K562 (cell line): ENCODE results near the gene MRPL4. TPM values are rescaled to one million over a fixed set of nuclear protein-coding genes. Genes with fewer than 3 reads are reported as not detected.

Experiments
- E4F1 ChIP-seq: fragments of 250-450 bp; sonication (Bioruptor Pico); IDR thresholded peaks from 2 replicates; pipeline ENCODE4 v1.5.0; 2021; ENCODE audit warnings: mild to moderate bottlenecking, borderline replicate concordance
- HNRNPH1 ChIP-seq: fragments of 200-400 bp; formaldehyde crosslinking; optimal IDR thresholded peaks from 2 replicates; pipeline ENCODE3; 2017; ENCODE audit warnings: low read depth, mild to moderate bottlenecking, low read length, moderate library complexity
- KDM5B ChIP-seq: fragments of 200-600 bp; sonication (generic); IDR thresholded peaks from 2 replicates; pipeline ENCODE4 v1.6.1; 2012; ENCODE audit warnings: low read depth, mild to moderate bottlenecking, moderate library complexity, low read length, control low read depth, inconsistent platforms; ENCODE audit not compliant: insufficient replicate concordance
- MBD2 ChIP-seq: sonication (generic); IDR thresholded peaks from 2 replicates; pipeline ENCODE4 v1.6.1; 2016; ENCODE audit warnings: low read depth, borderline replicate concordance
- MCM3 ChIP-seq: fragments of 450-650 bp; IDR thresholded peaks from 2 replicates; pipeline ENCODE4 v1.6.1; 2016
- SMARCE1 ChIP-seq: fragments of 450-650 bp; IDR thresholded peaks from 2 replicates; pipeline ENCODE4 v1.7.1; 2016; ENCODE audit warnings: mild to moderate bottlenecking
- SMC3 ChIP-seq: conservative IDR thresholded peaks from 2 replicates; pipeline ENCODE4 v1.6.1; 2011; ENCODE audit warnings: low read depth, low read length, improper control_type of control experiment; ENCODE audit not compliant: insufficient read depth
- TEAD2 ChIP-seq: fragments of 450-650 bp; IDR thresholded peaks from 2 replicates; pipeline ENCODE4 v1.6.1; 2016; ENCODE audit warnings: missing genetic modification characterization, control low read depth, missing compliant biosample characterization
- TRIM24 ChIP-seq, 2 experiments: fragments of 450-650 bp; IDR thresholded peaks; 2 replicates each; pipeline ENCODE4 v1.6.1; 2016
- U2AF1 ChIP-seq: fragments of 200-400 bp; formaldehyde crosslinking; optimal IDR thresholded peaks from 2 replicates; pipeline ENCODE3; 2017; ENCODE audit warnings: mild to moderate bottlenecking, low read depth, low read length, moderate library complexity
- ZNF146 ChIP-seq: IDR thresholded peaks from one replicate; pipeline ENCODE4 v1.6.1; 2018; ENCODE audit warnings: missing compliant biosample characterization; ENCODE audit not compliant: unreplicated experiment
- ZNF282 ChIP-seq: sonication (generic); formaldehyde crosslinking; IDR thresholded peaks from 2 replicates; pipeline ENCODE4 v1.8.1; 2023; ENCODE audit warnings: missing genetic modification reagents
- ZNF3 ChIP-seq: fragments of 250-450 bp; sonication (Bioruptor Pico); IDR thresholded peaks from 2 replicates; pipeline ENCODE4 v1.5.0; 2021; ENCODE audit warnings: mild to moderate bottlenecking, moderate library complexity
- ZNF444 ChIP-seq: fragments of 250-450 bp; sonication (Bioruptor Pico); IDR thresholded peaks from 2 replicates; pipeline ENCODE4 v1.4.0; 2020; ENCODE audit warnings: mild to moderate bottlenecking, moderate library complexity
- polyA plus RNA-seq, 8 experiments: library from polyadenylated mRNA; depleted of rRNA in 4 of 8; stranded (reverse) in 5 of 8; unstranded in 3 of 8; fragments of >200 nt; fragmentation: Nextera tagmentation in 2 of 8; fragmentation: Illumina TruSeq in 1 of 8; extraction: Ambion mirVana in 2 of 8; extraction: Trizol in 1 of 8; gene quantifications; 2 replicates each; pipeline versions ENCODE4 v1.2.1 to v1.2.3, GENCODE V29; 2011 to 2014; ENCODE audit warnings: inconsistent platforms in 1 of 8, missing spikeins in 1 of 8
- total RNA-seq, 7 experiments: library from RNA; depleted of rRNA in 6 of 7; stranded (reverse); fragments of >200 nt in 6 of 7; fragmentation: Illumina TruSeq in 2 of 7; extraction: Trizol in 2 of 7; gene quantifications; 2 replicates each; pipeline versions ENCODE4 v1.2.1 to v1.2.3, GENCODE V29; 2011 to 2021; ENCODE audit warnings: low replicate concordance in 1 of 7
- TF ChIP-seq, protein P1 (sequence below): sonication (generic); formaldehyde crosslinking; IDR thresholded peaks from 2 replicates; pipeline ENCODE4 v1.8.0; 2023; ENCODE audit warnings: mild to moderate bottlenecking, missing genetic modification reagents
- TF ChIP-seq, protein P2 (sequence below): fragments of 200-800 bp; sonication (Bioruptor generic); IDR thresholded peaks from 2 replicates; pipeline ENCODE4 v1.6.1; 2017; ENCODE audit warnings: missing genetic modification characterization, missing compliant biosample characterization
- TF ChIP-seq, protein P3 (sequence below): fragments of 250-450 bp; sonication (Bioruptor Pico); IDR thresholded peaks from 2 replicates; pipeline ENCODE4 v1.4.0; 2020
- TF ChIP-seq, protein P4 (sequence below): sonication (generic); formaldehyde crosslinking; IDR thresholded peaks from 2 replicates; pipeline ENCODE4 v1.8.0; 2023; ENCODE audit warnings: mild to moderate bottlenecking, missing genetic modification reagents

Gene MRPL4
- total and polyA plus RNA-seq, 9 of the 15 experiments (the other 6 are each of a cell fraction or from before 2014, with no cell fraction given) = 1.4 to 239 (median 64.9) TPM

DNA sequence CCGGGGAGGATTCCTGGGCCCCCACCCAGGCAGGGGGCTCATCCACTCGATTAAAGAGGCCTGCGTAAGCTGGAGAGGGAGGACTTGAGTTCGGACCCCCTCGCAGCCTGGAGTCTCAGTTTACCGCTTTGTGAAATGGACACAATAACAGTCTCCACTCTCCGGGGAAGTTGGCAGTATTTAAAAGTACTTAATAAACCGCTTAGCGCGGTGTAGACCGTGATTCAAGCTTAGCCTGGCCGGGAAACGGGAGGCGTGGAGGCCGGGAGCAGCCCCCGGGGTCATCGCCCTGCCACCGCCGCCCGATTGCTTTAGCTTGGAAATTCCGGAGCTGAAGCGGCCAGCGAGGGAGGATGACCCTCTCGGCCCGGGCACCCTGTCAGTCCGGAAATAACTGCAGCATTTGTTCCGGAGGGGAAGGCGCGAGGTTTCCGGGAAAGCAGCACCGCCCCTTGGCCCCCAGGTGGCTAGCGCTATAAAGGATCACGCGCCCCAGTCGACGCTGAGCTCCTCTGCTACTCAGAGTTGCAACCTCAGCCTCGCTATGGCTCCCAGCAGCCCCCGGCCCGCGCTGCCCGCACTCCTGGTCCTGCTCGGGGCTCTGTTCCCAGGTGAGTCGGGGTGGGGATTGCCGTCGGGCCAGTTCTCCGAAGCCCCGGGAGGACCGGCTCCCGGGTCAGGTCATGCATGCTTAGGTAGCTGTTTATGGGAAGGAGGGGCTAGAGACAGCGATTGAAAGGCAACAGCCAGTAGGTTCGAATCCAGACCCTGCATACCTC lies 18.8 kb downstream of the MRPL4 start, which contains the start of gene ICAM1 (continued):
- TF ChIP-seq KDM5B (peak; percentile 88), E4F1 (CRISPR knock-in tag) (no peak), ZNF3 (no peak), ZNF444 (CRISPR knock-in tag) (no peak), U2AF1 (no peak), TEAD2 (tag) (no peak), ZNF282 (CRISPR knock-in tag) (no peak), TRIM24 (IDR thresholded peaks at IDR 0.05) (no peak; a peak in 1 of 4 replicates), MBD2 (no peak; the same call in 1 of the 2 replicates), SMARCE1 (no peak; the same call in 1 of the 2 replicates), MCM3 (no peak), SMC3 (no peak), HNRNPH1 (no peak), ZNF146 (no peak)
- TF ChIP-seq, protein P1, sequence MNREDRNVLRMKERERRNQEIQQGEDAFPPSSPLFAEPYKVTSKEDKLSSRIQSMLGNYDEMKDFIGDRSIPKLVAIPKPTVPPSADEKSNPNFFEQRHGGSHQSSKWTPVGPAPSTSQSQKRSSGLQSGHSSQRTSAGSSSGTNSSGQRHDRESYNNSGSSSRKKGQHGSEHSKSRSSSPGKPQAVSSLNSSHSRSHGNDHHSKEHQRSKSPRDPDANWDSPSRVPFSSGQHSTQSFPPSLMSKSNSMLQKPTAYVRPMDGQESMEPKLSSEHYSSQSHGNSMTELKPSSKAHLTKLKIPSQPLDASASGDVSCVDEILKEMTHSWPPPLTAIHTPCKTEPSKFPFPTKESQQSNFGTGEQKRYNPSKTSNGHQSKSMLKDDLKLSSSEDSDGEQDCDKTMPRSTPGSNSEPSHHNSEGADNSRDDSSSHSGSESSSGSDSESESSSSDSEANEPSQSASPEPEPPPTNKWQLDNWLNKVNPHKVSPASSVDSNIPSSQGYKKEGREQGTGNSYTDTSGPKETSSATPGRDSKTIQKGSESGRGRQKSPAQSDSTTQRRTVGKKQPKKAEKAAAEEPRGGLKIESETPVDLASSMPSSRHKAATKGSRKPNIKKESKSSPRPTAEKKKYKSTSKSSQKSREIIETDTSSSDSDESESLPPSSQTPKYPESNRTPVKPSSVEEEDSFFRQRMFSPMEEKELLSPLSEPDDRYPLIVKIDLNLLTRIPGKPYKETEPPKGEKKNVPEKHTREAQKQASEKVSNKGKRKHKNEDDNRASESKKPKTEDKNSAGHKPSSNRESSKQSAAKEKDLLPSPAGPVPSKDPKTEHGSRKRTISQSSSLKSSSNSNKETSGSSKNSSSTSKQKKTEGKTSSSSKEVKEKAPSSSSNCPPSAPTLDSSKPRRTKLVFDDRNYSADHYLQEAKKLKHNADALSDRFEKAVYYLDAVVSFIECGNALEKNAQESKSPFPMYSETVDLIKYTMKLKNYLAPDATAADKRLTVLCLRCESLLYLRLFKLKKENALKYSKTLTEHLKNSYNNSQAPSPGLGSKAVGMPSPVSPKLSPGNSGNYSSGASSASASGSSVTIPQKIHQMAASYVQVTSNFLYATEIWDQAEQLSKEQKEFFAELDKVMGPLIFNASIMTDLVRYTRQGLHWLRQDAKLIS = 0 out of 2 replicates have a peak, but pooled peaks have one; percentile 29
- TF ChIP-seq, protein P2, sequence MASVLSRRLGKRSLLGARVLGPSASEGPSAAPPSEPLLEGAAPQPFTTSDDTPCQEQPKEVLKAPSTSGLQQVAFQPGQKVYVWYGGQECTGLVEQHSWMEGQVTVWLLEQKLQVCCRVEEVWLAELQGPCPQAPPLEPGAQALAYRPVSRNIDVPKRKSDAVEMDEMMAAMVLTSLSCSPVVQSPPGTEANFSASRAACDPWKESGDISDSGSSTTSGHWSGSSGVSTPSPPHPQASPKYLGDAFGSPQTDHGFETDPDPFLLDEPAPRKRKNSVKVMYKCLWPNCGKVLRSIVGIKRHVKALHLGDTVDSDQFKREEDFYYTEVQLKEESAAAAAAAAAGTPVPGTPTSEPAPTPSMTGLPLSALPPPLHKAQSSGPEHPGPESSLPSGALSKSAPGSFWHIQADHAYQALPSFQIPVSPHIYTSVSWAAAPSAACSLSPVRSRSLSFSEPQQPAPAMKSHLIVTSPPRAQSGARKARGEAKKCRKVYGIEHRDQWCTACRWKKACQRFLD (CRISPR knock-in tag) = peak; percentile 67; the same call in 1 of the 2 replicates
- TF ChIP-seq, protein P3, sequence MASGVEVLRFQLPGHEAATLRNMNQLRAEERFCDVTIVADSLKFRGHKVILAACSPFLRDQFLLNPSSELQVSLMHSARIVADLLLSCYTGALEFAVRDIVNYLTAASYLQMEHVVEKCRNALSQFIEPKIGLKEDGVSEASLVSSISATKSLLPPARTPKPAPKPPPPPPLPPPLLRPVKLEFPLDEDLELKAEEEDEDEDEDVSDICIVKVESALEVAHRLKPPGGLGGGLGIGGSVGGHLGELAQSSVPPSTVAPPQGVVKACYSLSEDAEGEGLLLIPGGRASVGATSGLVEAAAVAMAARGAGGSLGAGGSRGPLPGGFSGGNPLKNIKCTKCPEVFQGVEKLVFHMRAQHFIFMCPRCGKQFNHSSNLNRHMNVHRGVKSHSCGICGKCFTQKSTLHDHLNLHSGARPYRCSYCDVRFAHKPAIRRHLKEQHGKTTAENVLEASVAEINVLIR (CRISPR knock-in tag) = no peak
- TF ChIP-seq, protein P4, sequence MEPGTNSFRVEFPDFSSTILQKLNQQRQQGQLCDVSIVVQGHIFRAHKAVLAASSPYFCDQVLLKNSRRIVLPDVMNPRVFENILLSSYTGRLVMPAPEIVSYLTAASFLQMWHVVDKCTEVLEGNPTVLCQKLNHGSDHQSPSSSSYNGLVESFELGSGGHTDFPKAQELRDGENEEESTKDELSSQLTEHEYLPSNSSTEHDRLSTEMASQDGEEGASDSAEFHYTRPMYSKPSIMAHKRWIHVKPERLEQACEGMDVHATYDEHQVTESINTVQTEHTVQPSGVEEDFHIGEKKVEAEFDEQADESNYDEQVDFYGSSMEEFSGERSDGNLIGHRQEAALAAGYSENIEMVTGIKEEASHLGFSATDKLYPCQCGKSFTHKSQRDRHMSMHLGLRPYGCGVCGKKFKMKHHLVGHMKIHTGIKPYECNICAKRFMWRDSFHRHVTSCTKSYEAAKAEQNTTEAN (CRISPR knock-in tag) = no peak
